GM12872 (cell line): Measurements from ENCODE around the gene LDHAL6B.

Experiments used
- CTCF ChIP-seq: IDR thresholded peaks from 3 replicates; pipeline ENCODE4 v1.5.1; 2011; ENCODE audit warnings: low read depth, mild to moderate bottlenecking, low read length, moderate library complexity; ENCODE audit not compliant: insufficient read depth

The LDHAL6B gene

GRCh38 chr15:59256482-59256881 is 49.8 kb downstream of the LDHAL6B start:
- no peak for TF ChIP-seq CTCF

- no peak for TF ChIP-seq CTCF
These were observed 50.5 kb downstream of the LDHAL6B start for GRCh38 chr15:59257140-59257539.
